Mammary epithelial cell (primary cell): ENCODE measurements around the gene CTBP2.

Source experiments
- CTCF ChIP-seq, 2 donors: IDR thresholded peaks in 1 of 2; conservative IDR thresholded peaks in 1 of 2; 2 replicates each; pipeline ENCODE4 v1.5.1; 2011 to 2012; ENCODE audit warnings: inconsistent platforms in 2 of 2, low read length in 2 of 2, mild to moderate bottlenecking in 2 of 2, control low read depth in 1 of 2, low read depth in 1 of 2; ENCODE audit not compliant: insufficient read depth in 1 of 2; ENCODE audit errors: extremely low read depth in 1 of 2
- EZH2 ChIP-seq: IDR thresholded peaks from 2 replicates; pipeline ENCODE4 v1.6.1; 2012; ENCODE audit warnings: low read length, inconsistent platforms, borderline replicate concordance

DNA sequence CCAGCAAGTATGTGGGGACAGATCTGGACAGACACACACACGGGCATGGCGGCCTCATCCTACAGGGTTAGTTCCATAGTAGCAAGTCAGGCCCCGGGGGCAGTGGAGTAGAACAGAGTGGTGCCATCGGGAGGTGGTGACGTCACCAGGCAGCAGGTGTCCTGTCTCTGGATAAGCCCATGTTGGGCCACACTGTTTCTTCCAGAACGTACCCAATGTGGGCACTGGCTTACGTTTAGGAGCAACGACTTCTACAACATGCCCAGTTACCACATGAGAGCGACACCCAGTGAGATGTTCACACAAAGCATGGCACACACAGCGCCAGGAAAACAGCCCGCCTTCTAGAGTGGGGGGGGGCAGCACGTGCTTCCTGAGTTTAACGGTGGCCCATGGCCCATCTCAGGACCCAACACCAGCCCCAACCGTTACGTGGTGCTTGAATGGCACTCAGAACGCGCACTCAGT, 67.8 kb downstream of the CTBP2 start:
- TF ChIP-seq CTCF (conservative IDR thresholded peaks at IDR 0.05 in 1 of 2, IDR thresholded peaks at IDR 0.05 in 1 of 2; ENCODE audit: extremely low read depth in 1 of 2, insufficient read depth in 1 of 2, low read depth in 1 of 2, low read length in 2 of 2) = no peak
- TF ChIP-seq EZH2 = no peak
